Stimulated activated CD8-positive, alpha-beta memory T cell treated with anti-CD3 and anti-CD28 coated beads, Interleukin-2, amount 100 ng/mL, for 1 hour (primary cell): Measurements from ENCODE around the gene ERCC8.

ENCODE experiments used
- DNase-seq, 2 donors: peaks; one replicate each; pipeline ENCODE4 v3.0.0-alpha.2; 2020; ENCODE audit warnings: low read depth in 2 of 2

Gene ERCC8

GRCh38 chr5:60836131-60836530 is 108.7 kb downstream of the ERCC8 start:
- DNase-seq, result no peak

- no peak for DNase-seq
Observed at GRCh38 chr5:60835554-60835953, 109.3 kb downstream of the ERCC8 start.

- DNase-seq, result no peak
Observed at GRCh38 chr5:60833520-60833919, 111.3 kb downstream of the ERCC8 start.

- no peak for DNase-seq
Observed at GRCh38 chr5:60830581-60831127, 114.2 kb downstream of the ERCC8 start.

GRCh38 chr5:60829490-60830266 is 115.2 kb downstream of the ERCC8 start:
- no peak for DNase-seq

GRCh38 chr5:60827201-60827600 is 117.7 kb downstream of the ERCC8 start:
- DNase-seq, result no peak

GRCh38 chr5:60826653-60827052 is 118.2 kb downstream of the ERCC8 start:
- no peak for DNase-seq
